CD14-positive monocyte (primary cell): Measurements from ENCODE around the gene KIRREL3. TPM values are rescaled to one million over a fixed set of nuclear protein-coding genes. Genes with fewer than 3 reads are reported as not detected.
A peak's percentile ranks its signal among the peaks of the same experiment; 100 is the strongest.

Experiments used
- DNase-seq, 3 donors: peaks; one replicate each; pipeline ENCODE4 v3.0.0-alpha.2; 2011 to 2022
- H2AFZ ChIP-seq: 2 replicates; pipeline ENCODE4 v1.6.0; 2012; ENCODE audit warnings: mild to moderate bottlenecking, low read depth, low read length, inconsistent platforms; ENCODE audit not compliant: insufficient read depth, poor library complexity, severe bottlenecking
- H3K27ac ChIP-seq, 2 donors: 1 replicate in 1 of 2; 2 replicates in 1 of 2; pipeline ENCODE4 v1.5.1; 2012 to 2013; ENCODE audit warnings: low read length in 2 of 2, control low read depth in 1 of 2, inconsistent platforms in 1 of 2, low read depth in 1 of 2, mild to moderate bottlenecking in 1 of 2
- H3K27me3 ChIP-seq, 2 donors: one replicate each; pipeline versions ENCODE4 v1.6.0 to v1.6.1; 2011 to 2013; ENCODE audit warnings: low read length in 2 of 2; ENCODE audit not compliant: control insufficient read depth in 2 of 2, insufficient read depth in 2 of 2
- H3K36me3 ChIP-seq, 2 donors: replicated peaks in 1 of 2; 1 replicate in 1 of 2; 2 replicates in 1 of 2; pipeline versions ENCODE4 v1.5.1 to v1.6.1; 2012 to 2013; ENCODE audit warnings: low read length in 2 of 2, control low read depth in 1 of 2, inconsistent platforms in 1 of 2, mild to moderate bottlenecking in 1 of 2; ENCODE audit not compliant: insufficient read depth in 2 of 2, control insufficient read depth in 1 of 2
- H3K4me1 ChIP-seq, 2 donors: 1 replicate in 1 of 2; 2 replicates in 1 of 2; pipeline versions ENCODE4 v1.5.1 to v1.6.1; 2012 to 2013; ENCODE audit warnings: low read length in 2 of 2, control low read depth in 1 of 2, inconsistent platforms in 1 of 2, mild to moderate bottlenecking in 1 of 2, moderate library complexity in 1 of 2; ENCODE audit not compliant: insufficient read depth in 2 of 2, control insufficient read depth in 1 of 2
- H3K4me2 ChIP-seq: replicated peaks from 2 replicates; pipeline ENCODE3; 2012; ENCODE audit warnings: low read length, moderate library complexity, mild to moderate bottlenecking; ENCODE audit not compliant: poor library complexity, severe bottlenecking; ENCODE audit errors: extremely low read depth
- H3K4me3 ChIP-seq, 3 experiments: fragments of 200-600 bp in 1 of 3; sonication (generic) in 1 of 3; replicated peaks in 1 of 3; 1 replicate in 2 of 3; 2 replicates in 1 of 3; pipeline ENCODE4 v1.5.1; 2011 to 2013; ENCODE audit warnings: low read length in 3 of 3, mild to moderate bottlenecking in 3 of 3, control low read depth in 2 of 3, low read depth in 2 of 3, inconsistent platforms in 1 of 3, moderate library complexity in 1 of 3
- H3K79me2 ChIP-seq: 2 replicates; pipeline ENCODE4 v1.6.0; 2012; ENCODE audit warnings: mild to moderate bottlenecking, control low read depth, inconsistent platforms, low read length, moderate library complexity; ENCODE audit not compliant: insufficient read depth
- H3K9ac ChIP-seq: 2 replicates; pipeline ENCODE4 v1.6.0; 2017; ENCODE audit warnings: low read length, mild to moderate bottlenecking; ENCODE audit not compliant: insufficient read depth, poor library complexity, severe bottlenecking
- H3K9me3 ChIP-seq, 2 donors: replicated peaks in 1 of 2; 1 replicate in 1 of 2; 2 replicates in 1 of 2; pipeline versions ENCODE4 v1.5.1 to v1.6.1; 2012 to 2013; ENCODE audit warnings: low read length in 2 of 2, control low read depth in 1 of 2; ENCODE audit not compliant: control insufficient read depth in 1 of 2, insufficient read depth in 1 of 2
- H4K20me1 ChIP-seq: 2 replicates; pipeline ENCODE4 v1.6.0; 2012; ENCODE audit warnings: mild to moderate bottlenecking, low read length, control low read depth, moderate library complexity; ENCODE audit not compliant: insufficient read depth
- H3K27ac Mint-ChIP-seq, 7 donors: one replicate each; pipeline ENCODE4 v1.8.0; 2020; ENCODE audit warnings: mild to moderate bottlenecking in 7 of 7, mixed read lengths in 7 of 7, moderate library complexity in 6 of 7, inconsistent platforms in 2 of 7
- H3K27me3 Mint-ChIP-seq, 3 donors: one replicate each; pipeline ENCODE4 v1.8.0; 2021 to 2022; ENCODE audit warnings: low read depth in 3 of 3, mild to moderate bottlenecking in 3 of 3, mixed read lengths in 3 of 3, moderate library complexity in 3 of 3, inconsistent platforms in 1 of 3
- H3K36me3 Mint-ChIP-seq, 2 donors: one replicate each; pipeline ENCODE4 v1.8.0; 2020; ENCODE audit warnings: mixed read lengths in 2 of 2, inconsistent platforms in 1 of 2, mild to moderate bottlenecking in 1 of 2
- H3K4me1 Mint-ChIP-seq: one replicate; pipeline ENCODE4 v1.8.0; 2020; ENCODE audit warnings: mild to moderate bottlenecking, mixed read lengths
- H3K4me3 Mint-ChIP-seq, 2 donors: one replicate each; pipeline ENCODE4 v1.8.0; 2020; ENCODE audit warnings: mild to moderate bottlenecking in 2 of 2, mixed read lengths in 2 of 2, moderate library complexity in 1 of 2
- H3K9me3 Mint-ChIP-seq, 7 donors: one replicate each; pipeline ENCODE4 v1.8.0; 2020 to 2022; ENCODE audit warnings: mixed read lengths in 7 of 7, mild to moderate bottlenecking in 6 of 7, moderate library complexity in 6 of 7, inconsistent platforms in 2 of 7
- WGBS: methylation state at CpG from one replicate; pipeline ENCODE4 v1.1.5; 2013; ENCODE audit warnings: missing lambda C conversion rate; ENCODE audit not compliant: insufficient coverage; 5-methylcytosine and 5-hydroxymethylcytosine counted together
- intact Hi-C, 2 donors: fragments of 100-400 bp; cut with micrococcal nuclease; formaldehyde crosslinking; loops; one replicate each; pipeline versions ENCODE4 v1.15.0 to v1.15.1; 2023
- polyA plus RNA-seq, 3 donors: library from polyadenylated mRNA; depleted of rRNA in 1 of 3; unstranded in 2 of 3; stranded (reverse) in 1 of 3; fragments of 300-500 nt in 2 of 3; fragments of >200 nt in 1 of 3; fragmentation: Illumina TruSeq in 2 of 3; gene quantifications; 1 replicate in 2 of 3; 2 replicates in 1 of 3; pipeline ENCODE4 v1.2.3, GENCODE V29; 2012 to 2021
- TF ChIP-seq, protein P1 (sequence below): fragments of 200-600 bp; IDR thresholded peaks from one replicate; pipeline ENCODE4 v1.8.0; 2022; ENCODE audit warnings: antibody characterized with exemption, mild to moderate bottlenecking

Gene KIRREL3
- polyA plus RNA-seq, 3 donors: not detected

DNA sequence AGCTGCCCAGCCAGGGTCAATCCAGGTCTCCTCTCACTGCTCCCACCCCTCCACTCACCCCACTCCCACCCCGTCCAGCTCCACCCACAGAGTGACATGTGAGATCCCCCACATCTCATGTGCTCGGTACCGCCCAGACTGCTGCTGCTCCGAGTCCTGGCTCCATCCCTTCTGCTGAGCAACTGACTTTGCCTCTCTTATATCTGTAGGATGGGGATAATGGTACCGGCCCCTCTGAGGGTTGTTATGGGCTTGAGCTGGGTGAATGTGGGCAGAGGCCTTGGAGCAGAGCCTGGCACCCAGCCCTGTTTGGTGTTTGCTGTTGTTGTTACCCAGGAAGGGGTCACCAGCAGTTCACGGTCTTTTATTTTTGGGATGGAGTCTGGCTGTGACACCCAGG lies 568.0 kb downstream of the KIRREL3 start:
- Histone ChIP-seq H3K9me3 (no peaks in the 10 kb centered on the region), H3K36me3 (no peaks in the 10 kb centered on the region), H3K27me3 (no peaks in the 10 kb centered on the region), H3K4me2 (no peak overlapping the region), H3K9ac (no peak overlapping the region), H4K20me1 (no peaks in the 10 kb centered on the region), H3K27ac (no peak overlapping the region), H3K4me3 (no peak overlapping the region), H3K79me2 (no peaks in the 10 kb centered on the region), H3K4me1 (no peaks in the 10 kb centered on the region), H2AFZ (no peak overlapping the region)
- DNase-seq: no peak
- TF ChIP-seq, protein P1, sequence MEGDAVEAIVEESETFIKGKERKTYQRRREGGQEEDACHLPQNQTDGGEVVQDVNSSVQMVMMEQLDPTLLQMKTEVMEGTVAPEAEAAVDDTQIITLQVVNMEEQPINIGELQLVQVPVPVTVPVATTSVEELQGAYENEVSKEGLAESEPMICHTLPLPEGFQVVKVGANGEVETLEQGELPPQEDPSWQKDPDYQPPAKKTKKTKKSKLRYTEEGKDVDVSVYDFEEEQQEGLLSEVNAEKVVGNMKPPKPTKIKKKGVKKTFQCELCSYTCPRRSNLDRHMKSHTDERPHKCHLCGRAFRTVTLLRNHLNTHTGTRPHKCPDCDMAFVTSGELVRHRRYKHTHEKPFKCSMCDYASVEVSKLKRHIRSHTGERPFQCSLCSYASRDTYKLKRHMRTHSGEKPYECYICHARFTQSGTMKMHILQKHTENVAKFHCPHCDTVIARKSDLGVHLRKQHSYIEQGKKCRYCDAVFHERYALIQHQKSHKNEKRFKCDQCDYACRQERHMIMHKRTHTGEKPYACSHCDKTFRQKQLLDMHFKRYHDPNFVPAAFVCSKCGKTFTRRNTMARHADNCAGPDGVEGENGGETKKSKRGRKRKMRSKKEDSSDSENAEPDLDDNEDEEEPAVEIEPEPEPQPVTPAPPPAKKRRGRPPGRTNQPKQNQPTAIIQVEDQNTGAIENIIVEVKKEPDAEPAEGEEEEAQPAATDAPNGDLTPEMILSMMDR: no peak
- WGBS: 84% methylated on average over 2 of the region's 6 CpGs
- H3K9me3 Mint-ChIP-seq: no peaks in the 10 kb centered on the region
- peak overlapping the region in 1 of 7 donors; percentile 41 for H3K27ac Mint-ChIP-seq
- intact Hi-C loops: no loop called here
- peaks cover 2 to 7% (median 2%) of the 10 kb centered on the region in 3 donors for H3K27me3 Mint-ChIP-seq
- no peaks in the 10 kb centered on the region for H3K4me1 Mint-ChIP-seq
- no peaks in the 10 kb centered on the region for H3K36me3 Mint-ChIP-seq
- no peak overlapping the region for H3K4me3 Mint-ChIP-seq

DNA sequence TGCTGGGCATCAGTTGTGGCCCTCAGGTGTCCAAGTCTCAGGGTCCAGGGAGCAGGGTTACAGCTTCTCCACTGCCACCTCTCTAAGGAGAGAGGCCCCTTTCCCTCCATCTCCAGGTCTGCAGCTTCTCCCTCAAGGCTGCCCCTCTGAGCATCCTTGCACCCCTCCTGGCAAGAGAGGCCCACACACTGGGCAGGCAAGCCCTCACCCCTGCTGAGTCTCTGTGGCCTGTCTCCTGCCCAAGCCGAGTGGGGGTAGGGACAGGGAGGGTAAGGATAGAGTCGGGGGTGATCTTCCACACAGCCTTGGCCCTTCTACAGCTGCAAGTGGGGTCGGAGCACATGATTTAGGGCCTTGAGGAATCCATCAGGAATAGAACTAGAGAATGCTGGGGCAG lies 568.5 kb downstream of the KIRREL3 start:
- no peaks in the 10 kb centered on the region for H3K4me1 ChIP-seq

More for the DNA sequence above, 568.5 kb downstream of the KIRREL3 start:
- Mint-ChIP-seq H3K27me3 (peaks cover 2 to 7% (median 2%) of the 10 kb centered on the region in 3 donors), H3K4me1 (no peaks in the 10 kb centered on the region), H3K36me3 (no peaks in the 10 kb centered on the region), H3K9me3 (no peaks in the 10 kb centered on the region), H3K27ac (peak overlapping the region in 2 of 7 donors; percentile 41 to 50), H3K4me3 (no peak overlapping the region)
- no peak for DNase-seq
- Histone ChIP-seq H3K4me3 (no peak overlapping the region), H3K36me3 (no peaks in the 10 kb centered on the region), H3K9ac (no peak overlapping the region), H2AFZ (no peak overlapping the region), H3K9me3 (no peaks in the 10 kb centered on the region), H3K27ac (no peak overlapping the region), H3K79me2 (no peaks in the 10 kb centered on the region), H4K20me1 (no peaks in the 10 kb centered on the region), H3K4me2 (no peak overlapping the region), H3K27me3 (no peaks in the 10 kb centered on the region)
- TF ChIP-seq, protein P1: no peak
- intact Hi-C loops: no loop called here
- WGBS: 89% methylated on average over 3 of the region's 3 CpGs
